ENCODE data around the gene MBP. TPM values are rescaled to one million over a fixed set of nuclear protein-coding genes. Genes with fewer than 3 reads are reported as not detected.

The MBP gene
- total and polyA plus RNA-seq, 9 donors, result 8.7 to 23.0 (median 11.2) TPM

DNA sequence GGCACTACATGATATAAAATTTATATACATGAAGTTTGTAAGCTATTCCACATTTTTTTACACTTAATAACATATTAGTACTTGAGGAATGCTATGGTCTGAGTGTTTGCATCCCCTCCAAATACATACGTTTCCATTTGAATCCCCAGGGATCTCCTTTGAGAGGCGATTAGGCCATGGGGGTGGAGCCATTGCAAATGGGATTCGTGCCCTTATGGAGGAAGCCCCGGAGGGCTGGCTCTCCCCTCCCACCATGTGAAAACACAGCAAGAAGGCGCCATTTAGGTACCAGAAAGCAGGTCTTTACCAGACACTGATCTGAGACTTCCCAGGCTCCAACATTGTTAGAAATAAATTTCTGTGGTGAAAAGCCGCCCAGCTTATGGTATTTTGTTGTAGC is 20.8 kb upstream of the MBP start:
- no CpG with 5 or more reads among the region's 6 CpGs for WGBS (ENCODE audit: insufficient coverage)
- no peak for DNase-seq
- H3K36me3 ChIP-seq (ENCODE audit: control insufficient read depth, insufficient read depth, low read length), result no peaks in the 10 kb centered on the region
- no peaks in the 10 kb centered on the region for H3K27me3 ChIP-seq (ENCODE audit: control insufficient read depth, insufficient read depth, low read length)
- H3K4me1 ChIP-seq (ENCODE audit: control insufficient read depth, insufficient read depth, low read length), result no peaks in the 10 kb centered on the region
- H3K9me3 ChIP-seq (replicated peaks; ENCODE audit: control insufficient read depth, low read depth, low read length), result no peaks in the 10 kb centered on the region
- no peak overlapping the region for H3K4me3 ChIP-seq (ENCODE audit: low read length)
- no peak overlapping the region for H3K27ac ChIP-seq (ENCODE audit: low read length)

GRCh38 chr18:77151772-77152520 is 19.4 kb upstream of the MBP start:
- H3K9me3 ChIP-seq (replicated peaks; ENCODE audit: control insufficient read depth, low read depth, low read length), result no peaks in the 10 kb centered on the region
- H3K4me1 ChIP-seq (ENCODE audit: control insufficient read depth, insufficient read depth, low read length), result no peaks in the 10 kb centered on the region
- no peaks in the 10 kb centered on the region for H3K36me3 ChIP-seq (ENCODE audit: control insufficient read depth, insufficient read depth, low read length)
- no peaks in the 10 kb centered on the region for H3K27me3 ChIP-seq (ENCODE audit: control insufficient read depth, insufficient read depth, low read length)
- H3K27ac ChIP-seq (ENCODE audit: low read length), result no peak overlapping the region
- DNase-seq, result no peak
- H3K4me3 ChIP-seq (ENCODE audit: low read length), result no peak overlapping the region
- 88% methylated on average over 13 of the region's 22 CpGs for WGBS (ENCODE audit: insufficient coverage)

DNA sequence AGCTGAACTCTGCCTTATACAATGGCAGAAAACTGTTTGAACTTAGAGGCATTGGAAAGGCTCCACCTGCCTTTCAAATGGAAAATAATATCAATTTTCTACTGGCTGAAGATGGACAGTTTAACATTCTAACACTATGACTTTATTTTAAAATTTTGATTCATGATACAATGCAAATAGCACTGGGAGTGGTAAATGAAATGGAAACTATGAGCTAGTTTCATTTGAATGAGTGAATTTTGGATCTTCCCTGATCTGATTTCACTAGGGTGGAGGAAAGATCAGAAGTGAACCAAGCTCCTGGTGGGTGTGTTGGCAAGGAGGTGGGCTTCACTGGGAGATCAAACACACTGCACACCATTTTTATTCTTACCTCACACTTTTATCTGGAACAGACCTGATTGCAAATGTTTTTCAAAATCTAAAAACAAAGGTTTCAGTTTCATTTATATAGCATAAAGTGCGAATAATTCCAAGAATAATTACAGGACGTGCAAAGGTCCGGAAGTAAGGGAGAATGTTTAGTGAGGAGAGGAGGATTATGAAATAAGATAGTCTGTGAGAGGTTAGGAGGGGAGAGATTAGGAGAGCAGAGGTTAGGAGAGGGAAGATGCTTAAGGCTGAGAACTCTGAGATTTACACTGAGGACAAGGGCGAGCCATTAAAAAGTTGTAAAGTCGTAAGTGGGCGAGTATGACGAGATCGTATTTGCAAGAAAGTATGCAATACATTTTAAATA is 18.6 kb upstream of the MBP start:
- H3K4me1 ChIP-seq (ENCODE audit: control insufficient read depth, insufficient read depth, low read length), result no peaks in the 10 kb centered on the region
- DNase-seq, result no peak
- 55% methylated on average over 4 of the region's 8 CpGs for WGBS (ENCODE audit: insufficient coverage)

DNA sequence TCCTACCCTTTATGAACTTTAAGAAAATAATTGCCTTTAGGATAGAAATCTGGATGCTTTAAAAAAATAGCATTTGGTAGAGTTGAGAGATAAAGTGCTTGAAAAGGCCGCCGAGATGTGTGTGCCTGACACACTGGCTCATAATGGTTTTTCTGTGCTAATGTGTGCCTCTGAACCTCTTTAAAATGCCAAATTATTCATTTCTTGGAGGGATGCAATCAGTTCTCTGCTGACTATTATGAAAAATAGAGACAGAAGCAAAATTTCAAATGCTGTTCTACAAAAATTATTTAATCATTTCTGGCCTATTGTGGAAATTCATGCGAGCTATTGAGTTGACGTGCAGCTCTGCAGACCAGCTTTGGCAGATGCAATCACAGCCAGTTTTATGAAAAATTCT is 18.0 kb upstream of the MBP start:
- Histone ChIP-seq H3K27ac (ENCODE audit: low read length) (no peak overlapping the region), H3K9me3 (replicated peaks; ENCODE audit: control insufficient read depth, low read depth, low read length) (no peaks in the 10 kb centered on the region), H3K4me3 (ENCODE audit: low read length) (no peak overlapping the region), H3K27me3 (ENCODE audit: control insufficient read depth, insufficient read depth, low read length) (no peaks in the 10 kb centered on the region), H3K4me1 (ENCODE audit: control insufficient read depth, insufficient read depth, low read length) (no peaks in the 10 kb centered on the region), H3K36me3 (ENCODE audit: control insufficient read depth, insufficient read depth, low read length) (no peaks in the 10 kb centered on the region)
- DNase-seq, result no peak
- WGBS (ENCODE audit: insufficient coverage), result no CpG with 5 or more reads among the region's 4 CpGs

More for the DNA sequence above, 18.6 kb upstream of the MBP start:
- Histone ChIP-seq H3K36me3 (ENCODE audit: control insufficient read depth, insufficient read depth, low read length) (no peaks in the 10 kb centered on the region), H3K4me3 (ENCODE audit: low read length) (no peak overlapping the region), H3K27me3 (ENCODE audit: control insufficient read depth, insufficient read depth, low read length) (no peaks in the 10 kb centered on the region), H3K9me3 (replicated peaks; ENCODE audit: control insufficient read depth, low read depth, low read length) (no peaks in the 10 kb centered on the region), H3K27ac (ENCODE audit: low read length) (no peak overlapping the region)

DNA sequence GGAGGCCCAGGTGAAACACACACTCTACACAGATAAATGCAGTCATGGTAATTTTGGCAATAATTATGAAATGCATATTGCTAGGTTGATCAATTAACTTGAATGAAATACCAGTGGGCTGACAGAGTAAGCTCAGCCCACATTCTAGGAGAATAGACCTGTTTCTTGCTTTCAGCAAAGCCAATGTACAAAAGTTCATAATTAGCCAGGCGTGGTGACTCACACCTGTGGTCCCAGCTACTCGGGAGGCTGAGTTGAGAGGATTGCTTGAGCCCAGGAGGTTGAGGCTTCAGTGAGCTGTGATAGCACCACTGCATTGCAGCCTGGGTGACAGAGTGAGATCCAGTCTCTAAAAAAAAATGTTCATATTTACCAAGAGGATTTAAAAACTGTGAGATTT is 15.7 kb upstream of the MBP start:
- H3K4me3 ChIP-seq (ENCODE audit: low read length), result no peak overlapping the region
- H3K36me3 ChIP-seq (ENCODE audit: control insufficient read depth, insufficient read depth, low read length), result no peaks in the 10 kb centered on the region
- H3K9me3 ChIP-seq (replicated peaks; ENCODE audit: control insufficient read depth, low read depth, low read length), result peaks cover 4% of the 10 kb centered on the region
- H3K4me1 ChIP-seq (ENCODE audit: control insufficient read depth, insufficient read depth, low read length), result no peaks in the 10 kb centered on the region
- WGBS (ENCODE audit: insufficient coverage), result 94% methylated on average over 2 of the region's 2 CpGs
- no peaks in the 10 kb centered on the region for H3K27me3 ChIP-seq (ENCODE audit: control insufficient read depth, insufficient read depth, low read length)
- H3K27ac ChIP-seq (ENCODE audit: low read length), result no peak overlapping the region
- DNase-seq, result no peak

- H3K9me3 ChIP-seq (replicated peaks; ENCODE audit: control insufficient read depth, low read depth, low read length), result peaks cover 7% of the 10 kb centered on the region
- WGBS (ENCODE audit: insufficient coverage), result no CpG with 5 or more reads among the region's 3 CpGs
- no peaks in the 10 kb centered on the region for H3K36me3 ChIP-seq (ENCODE audit: control insufficient read depth, insufficient read depth, low read length)
These were observed 14.9 kb upstream of the MBP start for GRCh38 chr18:77147418-77147852.

DNA sequence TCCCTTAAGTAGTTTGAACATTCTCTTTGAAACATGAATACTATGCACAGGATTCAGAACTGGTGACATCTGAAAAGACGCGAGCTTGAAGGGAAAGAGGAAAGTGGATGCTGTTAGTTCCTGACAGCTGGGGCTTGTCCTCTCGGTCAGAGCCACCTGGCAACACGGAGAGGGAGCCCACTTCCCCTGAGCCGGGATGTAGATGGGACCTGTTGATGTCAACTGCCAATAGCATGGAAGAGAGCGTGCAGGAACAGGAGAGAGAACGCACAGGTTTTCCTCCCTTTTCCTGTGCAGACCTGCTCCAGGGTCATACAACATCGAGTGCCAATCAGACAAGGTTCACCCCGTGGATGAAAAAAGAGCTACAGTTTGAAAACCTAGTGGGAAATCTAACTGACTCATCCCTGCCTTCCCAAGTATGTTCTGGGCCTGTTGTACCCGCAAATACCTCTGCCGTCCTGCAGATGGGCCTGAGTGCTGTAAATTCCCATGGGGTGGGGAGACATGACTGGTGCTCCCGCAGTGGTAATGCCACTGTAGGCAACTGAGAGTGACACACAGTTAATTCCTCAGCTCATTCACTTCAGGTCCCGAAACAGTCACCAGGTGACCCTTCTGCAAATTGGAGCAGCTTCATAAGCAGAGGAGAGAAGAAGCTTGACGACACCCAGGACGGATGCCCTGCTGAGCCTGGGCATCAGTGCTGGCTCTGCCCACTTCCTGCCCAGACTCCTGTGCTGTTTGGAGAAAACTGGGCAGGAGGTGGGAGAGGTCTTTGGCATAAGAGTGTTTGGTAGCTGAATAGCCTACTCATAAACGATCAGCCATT is 13.9 kb upstream of the MBP start:
- no peak for DNase-seq
- WGBS (ENCODE audit: insufficient coverage), result 56% methylated on average over 9 of the region's 16 CpGs
- H3K27ac ChIP-seq (ENCODE audit: low read length), result no peak overlapping the region
- H3K9me3 ChIP-seq (replicated peaks; ENCODE audit: control insufficient read depth, low read depth, low read length), result peaks cover 7% of the 10 kb centered on the region
- H3K4me1 ChIP-seq (ENCODE audit: control insufficient read depth, insufficient read depth, low read length), result no peaks in the 10 kb centered on the region
- H3K36me3 ChIP-seq (ENCODE audit: control insufficient read depth, insufficient read depth, low read length), result no peaks in the 10 kb centered on the region
- H3K4me3 ChIP-seq (ENCODE audit: low read length), result no peak overlapping the region
- no peaks in the 10 kb centered on the region for H3K27me3 ChIP-seq (ENCODE audit: control insufficient read depth, insufficient read depth, low read length)

More at GRCh38 chr18:77147418-77147852, 14.9 kb upstream of the MBP start:
- Histone ChIP-seq H3K27ac (ENCODE audit: low read length) (no peak overlapping the region), H3K4me3 (ENCODE audit: low read length) (no peak overlapping the region), H3K4me1 (ENCODE audit: control insufficient read depth, insufficient read depth, low read length) (no peaks in the 10 kb centered on the region), H3K27me3 (ENCODE audit: control insufficient read depth, insufficient read depth, low read length) (no peaks in the 10 kb centered on the region)
- DNase-seq, result no peak

DNA sequence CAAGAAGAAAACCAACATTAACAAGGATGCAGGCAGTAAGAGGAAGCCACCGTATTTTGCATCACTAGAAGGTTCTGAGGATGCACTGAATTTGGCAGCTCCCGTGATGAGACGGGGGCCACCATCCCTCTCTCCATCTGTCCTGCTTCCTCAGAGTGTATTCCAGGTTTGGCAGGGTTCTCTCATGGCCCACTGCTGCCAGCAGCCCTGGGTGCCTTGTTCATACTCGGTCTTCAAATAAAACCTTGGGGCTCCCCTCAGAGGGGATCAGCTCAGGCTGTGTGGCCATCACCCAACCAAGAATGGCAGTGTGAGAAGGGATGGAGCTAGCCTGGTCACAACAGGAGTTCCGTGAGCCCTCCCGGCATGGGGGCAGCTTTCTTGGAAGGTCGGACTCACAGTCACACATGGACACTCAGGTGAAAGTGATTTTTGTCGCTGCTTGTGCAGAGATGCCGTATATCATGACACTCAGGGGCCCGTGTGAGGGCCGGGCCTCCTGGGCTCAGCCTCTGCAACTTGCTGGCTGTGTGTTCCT is 12.8 kb upstream of the MBP start:
- Histone ChIP-seq H3K4me1 (ENCODE audit: control insufficient read depth, insufficient read depth, low read length) (peaks cover 2% of the 10 kb centered on the region), H3K9me3 (replicated peaks; ENCODE audit: control insufficient read depth, low read depth, low read length) (peaks cover 7% of the 10 kb centered on the region), H3K4me3 (ENCODE audit: low read length) (no peak overlapping the region), H3K27me3 (ENCODE audit: control insufficient read depth, insufficient read depth, low read length) (no peaks in the 10 kb centered on the region), H3K36me3 (ENCODE audit: control insufficient read depth, insufficient read depth, low read length) (no peaks in the 10 kb centered on the region), H3K27ac (ENCODE audit: low read length) (no peak overlapping the region)
- 83% methylated on average over 10 of the region's 11 CpGs for WGBS (ENCODE audit: insufficient coverage)
- DNase-seq, result no peak

GRCh38 chr18:77144451-77145118 is 12.0 kb upstream of the MBP start:
- 87% methylated on average over 5 of the region's 6 CpGs for WGBS (ENCODE audit: insufficient coverage)
- Histone ChIP-seq H3K4me3 (ENCODE audit: low read length) (no peak overlapping the region), H3K9me3 (replicated peaks; ENCODE audit: control insufficient read depth, low read depth, low read length) (peaks cover 7% of the 10 kb centered on the region), H3K27ac (ENCODE audit: low read length) (no peak overlapping the region), H3K27me3 (ENCODE audit: control insufficient read depth, insufficient read depth, low read length) (no peaks in the 10 kb centered on the region), H3K4me1 (ENCODE audit: control insufficient read depth, insufficient read depth, low read length) (peaks cover 2% of the 10 kb centered on the region), H3K36me3 (ENCODE audit: control insufficient read depth, insufficient read depth, low read length) (no peaks in the 10 kb centered on the region)
- DNase-seq, result no peak
